Peyer's patch (tissue), 4 donors: Measurements from ENCODE around the gene ZNF613.

Experiments used
- CTCF ChIP-seq, 6 experiments: fragments of 450-650 bp in 4 of 6; fragments of 200-600 bp in 2 of 6; sonication (generic) in 1 of 6; IDR thresholded peaks; one replicate each; pipeline ENCODE4 v1.5.1; 2017 to 2019; ENCODE audit warnings: antibody characterized with exemption in 6 of 6, mild to moderate bottlenecking in 3 of 6, moderate library complexity in 1 of 6
- POLR2A ChIP-seq, 2 donors: fragments of 450-650 bp; IDR thresholded peaks; one replicate each; pipeline ENCODE4 v1.5.1; 2017; ENCODE audit warnings: antibody characterized with exemption in 2 of 2, mild to moderate bottlenecking in 2 of 2, moderate library complexity in 2 of 2

- TF ChIP-seq CTCF (IDR thresholded peaks at IDR 0.05): no peak
- TF ChIP-seq POLR2A (IDR thresholded peaks at IDR 0.05): no peak
Observed at GRCh38 chr19:51889934-51890333, 37.3 kb upstream of the ZNF613 start.
